ENCODE measurements around the gene TMEM203.

Gene TMEM203

GRCh38 chr9:137228968-137229896 lies 23.8 kb upstream of the TMEM203 start:
- DNase-seq = no peak

DNA sequence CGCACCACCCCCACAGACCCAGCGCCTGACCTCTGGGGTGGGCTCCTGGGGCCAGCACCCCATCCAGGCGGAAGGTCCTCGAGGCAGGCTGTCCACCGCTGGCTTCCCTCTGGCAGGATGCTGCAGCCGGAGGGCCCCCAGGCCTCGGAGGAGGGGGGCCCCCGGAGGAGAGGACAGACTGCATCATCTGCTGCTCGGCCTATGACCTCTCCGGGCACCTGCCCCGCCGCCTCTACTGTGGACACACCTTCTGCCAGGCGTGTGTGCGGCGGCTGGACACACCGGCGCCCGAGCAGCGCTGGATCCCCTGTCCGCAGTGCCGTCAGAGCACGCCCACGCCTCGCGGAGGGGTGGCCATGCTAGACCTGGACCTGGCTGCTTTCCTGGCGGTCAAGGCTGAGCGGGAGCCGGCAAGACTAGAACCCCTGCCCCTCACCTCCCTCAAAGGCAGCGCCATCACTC lies 23.1 kb upstream of the TMEM203 start:
- DNase-seq = no peak

DNA sequence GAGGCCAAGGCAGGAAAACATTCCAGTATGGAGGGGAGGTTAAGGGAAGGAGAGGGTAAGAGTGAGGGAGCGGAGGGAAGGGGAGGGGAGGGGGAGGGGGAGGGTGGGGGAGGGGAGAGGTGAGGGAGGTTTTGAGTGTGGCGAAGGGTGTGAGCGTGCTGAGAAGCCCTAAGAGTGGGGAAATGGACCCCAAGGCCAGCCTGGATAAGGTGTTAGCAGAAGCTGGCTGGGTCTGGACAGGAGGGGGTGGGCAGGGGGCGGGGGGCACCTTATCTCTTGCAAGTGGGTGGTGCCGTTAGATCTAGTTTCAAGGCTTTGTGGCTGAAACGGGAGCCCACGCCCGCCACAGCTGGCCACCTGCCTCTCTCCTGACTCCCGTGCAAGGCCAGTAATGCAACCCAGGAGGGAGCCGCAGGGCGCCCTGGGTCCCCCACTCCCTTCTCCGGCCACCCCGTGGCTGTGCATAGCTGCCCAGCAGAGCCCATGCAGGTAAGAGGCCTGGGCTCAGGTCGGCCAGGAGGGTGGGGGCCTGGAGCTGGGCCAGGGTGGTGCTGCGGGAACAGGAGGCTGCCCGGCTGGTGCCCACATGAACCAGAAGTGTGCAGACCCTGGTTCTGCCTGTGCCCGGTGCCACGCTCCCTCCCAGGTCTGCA lies 22.5 kb upstream of the TMEM203 start:
- DNase-seq = no peak

DNA sequence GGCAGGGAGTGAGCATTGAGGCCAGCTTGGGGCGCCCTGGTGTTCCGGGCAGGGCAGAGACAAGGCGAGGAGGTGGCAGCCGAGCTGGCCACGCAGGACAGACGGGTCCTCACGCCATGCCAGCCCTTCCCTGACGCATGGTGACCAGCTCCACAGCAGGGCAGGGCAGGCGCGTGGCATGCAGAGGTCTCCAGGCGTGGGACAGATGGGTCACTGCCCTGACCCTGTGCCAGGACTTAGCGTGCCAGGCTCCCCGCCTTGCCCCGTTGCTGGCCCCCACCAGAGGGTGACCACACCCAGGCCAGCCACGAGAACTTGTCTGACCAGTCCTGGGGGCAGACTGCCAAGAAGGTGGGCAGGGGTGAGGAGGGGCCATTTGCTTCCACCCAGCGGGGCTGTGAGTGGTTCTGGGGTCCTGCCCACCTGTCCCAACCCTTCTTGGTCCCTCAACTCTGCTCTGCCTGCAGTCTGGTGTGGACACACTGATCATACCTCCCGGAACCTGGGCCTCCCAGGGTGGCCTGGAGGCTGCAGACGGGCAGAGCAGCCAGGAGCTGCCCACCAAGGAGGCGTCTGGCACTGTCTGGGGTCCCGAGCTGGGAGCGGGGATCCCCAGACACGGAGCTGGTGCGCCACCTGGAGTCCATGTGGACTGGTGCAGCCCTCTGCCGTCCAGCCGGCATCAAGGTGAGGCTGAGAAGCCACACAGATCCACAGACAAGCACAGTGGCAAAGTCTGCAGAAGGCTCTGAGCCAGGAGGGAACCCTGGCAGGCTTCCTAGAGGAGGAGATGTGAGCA lies 21.8 kb upstream of the TMEM203 start, which contains the start of gene RNF224:
RNF224 (plus strand) TSS at position 449 of the 799 bp plus-strand sequence. CDS start 834 bp downstream, outside the sequence.
- peak; percentile 80 for DNase-seq

DNA sequence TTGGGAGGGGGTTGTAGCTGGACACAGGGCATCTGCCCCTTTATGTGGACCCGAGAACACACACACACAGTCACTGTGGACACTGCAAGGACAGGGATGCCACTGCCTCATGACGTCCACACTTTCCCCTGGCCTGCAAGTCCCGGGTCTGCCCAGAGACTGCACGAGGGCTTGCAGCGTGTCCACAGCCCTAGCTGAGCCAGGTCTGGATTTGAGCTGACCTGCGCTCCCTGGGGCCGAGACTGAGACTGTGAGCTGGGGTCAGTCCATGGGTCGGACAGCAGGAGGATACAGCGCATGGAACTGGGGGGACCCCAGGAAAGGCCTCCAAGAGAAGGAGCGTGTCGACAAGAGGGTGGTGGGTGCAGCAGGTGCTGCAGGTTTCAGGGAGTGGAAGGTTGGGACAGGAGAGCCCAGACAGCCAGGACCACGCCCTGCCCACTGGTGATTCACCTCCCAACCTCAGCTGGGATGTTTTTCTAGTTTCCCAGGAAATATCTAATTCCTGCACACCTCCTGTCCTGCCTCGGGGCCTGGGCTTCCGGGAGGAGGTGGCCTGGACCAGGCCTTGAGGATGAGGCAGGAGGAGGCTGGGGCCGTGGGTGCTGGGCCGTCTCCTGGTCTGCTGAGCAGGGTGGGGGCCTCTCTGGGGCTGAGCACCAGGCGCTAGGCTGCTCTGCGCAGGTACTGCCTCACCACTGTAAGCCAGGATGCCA lies 21.0 kb upstream of the TMEM203 start:
- no peak for DNase-seq

DNA sequence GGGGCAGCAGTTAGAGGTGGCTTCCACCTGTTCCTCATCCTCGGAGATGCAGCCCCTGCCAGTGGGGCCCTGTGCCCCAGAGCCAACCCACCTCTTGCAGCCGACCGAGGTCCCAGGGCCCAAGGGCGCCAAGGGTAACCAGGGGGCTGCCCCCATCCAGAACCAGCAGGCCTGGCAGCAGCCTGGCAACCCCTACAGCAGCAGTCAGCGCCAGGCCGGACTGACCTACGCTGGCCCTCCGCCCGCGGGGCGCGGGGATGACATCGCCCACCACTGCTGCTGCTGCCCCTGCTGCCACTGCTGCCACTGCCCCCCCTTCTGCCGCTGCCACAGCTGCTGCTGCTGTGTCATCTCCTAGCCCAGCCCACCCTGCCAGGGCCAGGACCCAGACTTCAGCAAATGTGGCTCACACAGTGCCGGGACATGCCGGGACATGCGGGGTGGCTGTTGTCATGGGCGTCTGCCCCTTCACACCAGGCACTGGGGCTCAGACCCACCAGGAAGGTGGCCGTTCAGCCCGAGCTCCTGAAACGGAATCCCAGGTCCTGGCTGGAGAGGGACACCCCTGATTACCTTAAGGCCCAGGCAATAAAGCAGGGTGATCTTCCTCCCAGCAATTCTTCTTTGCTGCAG lies 20.4 kb upstream of the TMEM203 start:
- no peak for DNase-seq

DNA sequence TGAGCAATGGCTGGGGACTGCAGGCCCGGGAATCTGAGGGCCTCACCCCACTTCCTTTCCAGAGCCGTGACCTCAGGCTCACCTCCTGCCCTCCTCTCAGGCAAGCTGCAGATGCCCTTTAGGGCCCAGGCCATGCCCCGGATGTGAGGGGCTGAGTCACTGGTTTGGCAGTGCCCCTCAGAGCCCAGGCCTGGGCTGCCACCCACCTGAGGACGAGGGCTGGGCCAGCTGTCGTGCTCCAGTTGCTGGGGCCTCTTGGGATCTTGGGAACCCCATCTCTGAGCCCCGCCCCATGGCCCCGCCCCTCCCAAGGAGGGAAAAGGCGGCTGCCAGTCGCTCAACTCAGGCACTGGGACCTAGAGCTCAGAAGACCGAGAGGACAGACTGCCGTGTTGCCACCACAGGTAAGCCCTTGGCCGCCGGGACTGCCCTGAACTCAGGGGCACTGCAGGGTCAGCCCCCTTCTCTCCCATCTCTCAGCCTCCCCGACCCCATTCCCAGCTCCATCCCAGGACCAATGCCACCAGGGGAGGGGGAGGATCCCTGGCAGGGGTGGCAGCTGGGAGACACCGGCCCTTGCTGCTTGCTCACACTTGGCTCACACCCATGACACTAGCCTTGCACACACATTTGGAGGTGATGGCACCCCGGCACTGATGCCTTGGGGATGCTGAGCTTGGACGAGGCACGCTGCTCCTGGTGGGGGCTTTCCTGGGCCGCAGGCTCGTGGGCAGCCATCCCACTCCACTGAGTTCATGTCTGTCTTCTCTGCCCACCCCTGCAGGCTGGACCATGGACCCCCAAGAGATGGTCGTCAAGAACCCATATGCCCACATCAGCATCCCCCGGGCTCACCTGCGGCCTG lies 19.6 kb upstream of the TMEM203 start, which contains the start of gene CYSRT1:
CYSRT1 (plus strand) TSS at position 345 of the 865 bp plus-strand sequence; CDS start at position 793, 448 bp downstream.
- DNase-seq = no peak

DNA sequence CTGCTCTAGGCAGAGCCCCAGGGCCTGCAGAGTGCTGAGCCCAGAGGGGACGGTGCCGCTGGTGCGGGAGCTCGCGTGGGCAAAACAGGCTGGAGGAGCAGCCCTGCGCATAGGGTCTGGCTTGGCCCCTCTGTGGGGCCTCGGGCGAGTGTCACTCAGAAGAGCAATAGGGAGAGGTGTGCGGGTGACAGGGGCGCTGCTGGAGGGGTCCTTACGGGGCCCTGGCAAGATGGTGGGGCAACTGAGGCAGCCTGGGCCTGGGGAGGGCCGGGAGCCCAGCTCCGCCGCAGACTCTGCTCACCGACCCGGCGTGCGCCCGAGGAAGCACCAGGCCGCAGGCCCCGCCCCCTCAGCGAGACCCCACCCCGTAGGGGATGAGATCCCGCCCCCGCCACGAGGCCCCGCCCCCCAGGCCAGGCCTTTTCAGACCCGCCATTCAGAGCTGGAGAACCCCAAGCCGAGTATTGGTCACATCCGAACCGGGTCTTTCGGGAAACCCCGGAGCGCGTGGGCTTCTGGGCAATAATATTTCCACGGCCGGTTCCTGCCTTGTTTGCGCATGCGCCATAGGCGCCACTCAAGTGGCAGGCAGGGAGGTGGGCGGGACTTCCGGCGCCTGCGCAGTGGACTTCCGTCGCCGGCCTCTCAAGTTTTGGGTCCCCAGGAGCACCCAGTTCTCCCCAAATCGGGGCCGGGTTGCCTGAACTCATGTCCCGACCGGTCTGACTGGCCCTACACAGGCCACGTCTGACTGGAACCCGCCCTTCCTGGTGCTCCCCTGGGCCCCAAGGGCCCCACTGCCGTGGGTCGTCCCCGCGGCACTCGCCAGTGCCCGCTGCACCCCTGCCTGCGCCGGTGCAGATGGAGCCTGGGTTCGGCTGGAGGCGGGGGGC lies 17.9 kb upstream of the TMEM203 start:
- peak; percentile 98 for DNase-seq

- no peak for DNase-seq
Observed at GRCh38 chr9:137222190-137223077, 17.0 kb upstream of the TMEM203 start, which contains the start of gene RNF208. Gene RNF208 (minus strand): TSS chr9:137222240. CDS start chr9:137221212, 1,028 bp downstream.

- DNase-seq = no peak
Observed at GRCh38 chr9:137221506-137222111, 16.2 kb upstream of the TMEM203 start.

- no peak for DNase-seq
Observed at GRCh38 chr9:137221095-137221505, 15.7 kb upstream of the TMEM203 start.

- DNase-seq = no peak
Observed at GRCh38 chr9:137220317-137221094, 15.1 kb upstream of the TMEM203 start.

- DNase-seq = no peak
Observed at GRCh38 chr9:137219757-137220316, 14.4 kb upstream of the TMEM203 start.

DNA sequence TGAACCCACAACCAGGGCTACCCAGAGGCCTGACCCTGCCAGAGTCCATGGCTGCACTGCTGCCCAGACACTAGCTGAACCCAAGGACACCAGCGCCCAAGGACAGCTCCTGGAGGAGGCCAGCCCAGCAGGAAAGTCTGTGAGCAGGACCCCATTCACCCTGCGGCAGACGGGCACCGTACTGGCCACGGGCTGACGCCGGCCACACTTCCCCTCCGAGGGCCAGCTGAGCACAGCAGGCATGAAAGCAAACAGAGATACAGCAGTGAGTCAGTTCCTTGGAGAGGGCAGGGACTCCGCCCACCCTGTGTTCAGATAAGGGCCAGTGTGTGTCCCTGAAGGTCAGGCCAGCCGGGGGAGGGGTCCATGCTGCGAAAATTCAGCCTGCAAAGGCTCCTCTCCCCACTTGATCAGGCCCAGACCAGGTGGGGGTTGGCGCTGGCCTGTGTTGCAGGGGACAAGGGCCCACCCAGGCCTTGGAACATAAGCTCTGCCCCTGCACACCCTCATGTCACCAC lies 13.4 kb upstream of the TMEM203 start:
- DNase-seq = no peak

DNA sequence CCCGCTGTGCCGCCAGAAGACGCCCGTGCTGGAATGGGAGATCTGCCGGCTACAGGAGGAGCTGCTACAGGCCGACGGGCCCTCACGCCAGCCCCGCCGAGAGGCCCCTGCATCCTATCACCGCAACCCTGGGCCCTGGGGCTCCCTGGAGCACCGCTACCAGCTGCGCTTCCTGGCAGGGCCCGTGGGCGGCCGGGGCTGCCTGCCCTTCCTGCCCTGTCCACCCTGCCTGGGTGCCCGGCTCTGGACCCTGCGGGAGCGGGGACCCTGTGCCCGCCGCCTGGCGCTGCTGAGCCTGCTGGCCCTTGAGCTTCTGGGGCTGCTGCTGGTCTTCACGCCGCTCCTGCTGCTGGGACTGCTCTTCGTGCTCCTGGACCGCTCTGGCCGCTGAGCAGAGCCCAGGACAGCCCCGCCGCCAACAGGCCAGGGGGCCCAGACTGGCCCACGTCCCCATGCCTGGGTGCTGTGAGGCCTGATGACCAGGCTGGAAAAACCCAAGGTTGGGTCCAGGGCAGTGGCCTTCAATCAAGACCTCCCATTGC lies 12.8 kb upstream of the TMEM203 start:
- no peak for DNase-seq

Data from right hindlimb (tissue), 1 donor.